Left kidney (tissue), 2 donors: ENCODE results near the gene CDH8. TPM values are rescaled to one million over a fixed set of nuclear protein-coding genes. Genes with fewer than 3 reads are reported as not detected.

ENCODE experiments used
- DNase-seq: peaks from one replicate; pipeline ENCODE4 v3.0.0-alpha.2; 2013
- polyA plus RNA-seq: library from polyadenylated mRNA; unstranded; fragments of 120-200 nt; gene quantifications from one replicate; pipeline ENCODE4 v1.2.1, GENCODE V29; 2013; ENCODE audit not compliant: insufficient read length

Gene CDH8
- polyA plus RNA-seq, 1 donor, result 4.6 TPM

- DNase-seq, result no peak
Observed at GRCh38 chr16:62034231-62035114, 1.8 kb downstream of the CDH8 start.

- no peak for DNase-seq
Observed at GRCh38 chr16:62033065-62033464, 3.2 kb downstream of the CDH8 start.

GRCh38 chr16:62029947-62030346, 6.3 kb downstream of the CDH8 start:
- DNase-seq, result no peak

GRCh38 chr16:62022688-62023087, 13.6 kb downstream of the CDH8 start:
- DNase-seq, result no peak

GRCh38 chr16:62021161-62021581, 15.1 kb downstream of the CDH8 start:
- no peak for DNase-seq

- no peak for DNase-seq
Observed at GRCh38 chr16:62020681-62021080, 15.6 kb downstream of the CDH8 start.

GRCh38 chr16:62019851-62020250, 16.4 kb downstream of the CDH8 start:
- DNase-seq, result no peak

GRCh38 chr16:62018301-62019060, 17.8 kb downstream of the CDH8 start:
- DNase-seq, result no peak

- DNase-seq, result no peak
Observed at GRCh38 chr16:62014319-62014923, 21.8 kb downstream of the CDH8 start.

GRCh38 chr16:62010186-62010585, 26.1 kb downstream of the CDH8 start:
- no peak for DNase-seq

GRCh38 chr16:61998460-61998859, 37.8 kb downstream of the CDH8 start:
- DNase-seq, result no peak

- DNase-seq, result peak; percentile 3
Observed at GRCh38 chr16:61993108-61993507, 43.1 kb downstream of the CDH8 start.

- DNase-seq, result no peak
Observed at GRCh38 chr16:61987474-61988012, 48.7 kb downstream of the CDH8 start.

GRCh38 chr16:61969077-61969382, 67.2 kb downstream of the CDH8 start:
- no peak for DNase-seq

GRCh38 chr16:61968242-61969076, 67.8 kb downstream of the CDH8 start:
- DNase-seq, result no peak

- no peak for DNase-seq
Observed at GRCh38 chr16:61957075-61957855, 79.0 kb downstream of the CDH8 start.

- DNase-seq, result no peak
Observed at GRCh38 chr16:61952841-61953240, 83.4 kb downstream of the CDH8 start.

- DNase-seq, result no peak
Observed at GRCh38 chr16:61948414-61948813, 87.8 kb downstream of the CDH8 start.

- no peak for DNase-seq
Observed at GRCh38 chr16:61946019-61946418, 90.2 kb downstream of the CDH8 start.

- DNase-seq, result no peak
Observed at GRCh38 chr16:61945511-61945910, 90.7 kb downstream of the CDH8 start.

GRCh38 chr16:61944004-61944403, 92.2 kb downstream of the CDH8 start:
- DNase-seq, result no peak
